Transverse colon (tissue), 3 donors: ENCODE measurements around the gene RHOT2.

Source experiments
- CTCF ChIP-seq, 5 experiments: fragments of 200-600 bp in 3 of 5; fragments of 450-650 bp in 2 of 5; sonication (generic) in 3 of 5; IDR thresholded peaks; 1 replicate in 2 of 5; 2 replicates in 3 of 5; pipeline ENCODE4 v1.5.1; 2016 to 2017; ENCODE audit warnings: antibody characterized with exemption in 5 of 5, inconsistent platforms in 3 of 5, mild to moderate bottlenecking in 2 of 5, moderate library complexity in 1 of 5
- POLR2A ChIP-seq: fragments of 450-650 bp; IDR thresholded peaks from one replicate; pipeline ENCODE4 v1.6.1; 2016; ENCODE audit warnings: antibody characterized with exemption, mild to moderate bottlenecking, moderate library complexity

GRCh38 chr16:720990-721764 lies 53.2 kb downstream of the RHOT2 start, which contains the start of gene ANTKMT:
- TF ChIP-seq CTCF (IDR thresholded peaks at IDR 0.05) (peak in 1 of 5 experiments; percentile 21), POLR2A (no peak)
